NCI-H345 treated with DMSO at 0.1 percent for 48 hours (cell line): Measurements from ENCODE around the gene KRT24.

Experiments used
- DNase-seq: peaks from one replicate; lab custom pipeline; 2025; ENCODE audit not compliant: unreplicated experiment; lab: John Stamatoyannopoulos, UW

The KRT24 gene

GRCh38 chr17:40695874-40696472 lies 7.6 kb downstream of the KRT24 start:
- no peak for DNase-seq

- DNase-seq = no peak
These were observed 9.0 kb downstream of the KRT24 start for GRCh38 chr17:40694584-40694983.

- DNase-seq = no peak
These were observed 16.4 kb downstream of the KRT24 start for GRCh38 chr17:40687106-40687505.

DNA sequence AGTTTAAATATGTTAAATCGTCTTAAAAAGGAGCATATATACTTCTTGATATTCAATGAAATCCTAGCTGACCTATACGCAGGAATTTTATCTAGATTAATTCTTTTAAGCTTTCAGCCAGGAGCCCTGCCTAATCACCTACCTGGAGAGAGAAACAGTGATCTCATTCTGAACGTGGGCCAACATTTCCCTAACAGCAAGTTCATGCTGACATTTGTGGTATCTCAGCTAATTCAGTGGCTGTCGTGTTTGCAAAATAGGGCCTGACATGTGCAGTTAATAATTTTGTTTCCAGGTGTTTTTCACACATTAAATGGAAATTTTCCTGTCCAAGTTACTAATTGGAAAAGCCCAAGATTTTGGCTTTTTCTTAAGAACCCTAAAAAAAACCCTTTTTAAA lies 17.4 kb downstream of the KRT24 start:
- no peak for DNase-seq

DNA sequence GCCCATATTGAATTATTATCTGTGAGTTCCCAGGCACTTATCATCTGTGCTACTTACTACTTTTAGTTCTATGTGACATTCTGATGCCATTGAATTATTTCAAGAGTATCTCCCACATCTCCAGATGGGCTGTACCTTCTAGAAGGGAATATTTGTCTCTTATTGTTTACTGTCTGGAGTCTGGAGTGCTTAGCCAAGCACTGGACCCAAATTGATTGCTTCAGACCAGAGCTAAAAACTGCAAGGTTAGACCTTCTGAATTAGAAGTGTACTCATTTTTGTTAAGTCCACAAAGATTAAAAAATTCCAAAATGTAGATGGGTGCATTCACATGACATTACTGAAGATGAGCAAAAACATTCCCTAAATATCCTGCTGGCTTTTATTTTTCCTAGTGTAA lies 22.6 kb downstream of the KRT24 start:
- DNase-seq = no peak

DNA sequence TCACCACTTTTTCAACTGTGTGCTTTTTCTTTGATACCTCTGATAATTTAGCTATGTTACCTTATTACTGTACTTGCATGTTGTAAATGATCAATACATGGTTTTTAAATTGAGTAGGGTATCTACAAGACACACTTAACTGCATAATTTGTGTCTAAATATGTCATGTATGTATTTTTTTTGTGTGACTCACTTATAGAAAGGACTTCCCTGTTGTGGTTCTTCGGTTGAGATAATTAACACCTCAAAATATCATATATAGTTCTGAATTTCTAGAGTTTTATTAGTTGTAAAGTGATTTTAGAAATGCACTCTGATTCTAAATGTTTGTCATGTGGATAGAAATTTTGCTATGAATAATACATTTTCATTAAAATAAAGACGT lies 24.0 kb downstream of the KRT24 start:
- DNase-seq = no peak

- DNase-seq = no peak
These were observed 24.5 kb downstream of the KRT24 start for GRCh38 chr17:40678902-40679522.

DNA sequence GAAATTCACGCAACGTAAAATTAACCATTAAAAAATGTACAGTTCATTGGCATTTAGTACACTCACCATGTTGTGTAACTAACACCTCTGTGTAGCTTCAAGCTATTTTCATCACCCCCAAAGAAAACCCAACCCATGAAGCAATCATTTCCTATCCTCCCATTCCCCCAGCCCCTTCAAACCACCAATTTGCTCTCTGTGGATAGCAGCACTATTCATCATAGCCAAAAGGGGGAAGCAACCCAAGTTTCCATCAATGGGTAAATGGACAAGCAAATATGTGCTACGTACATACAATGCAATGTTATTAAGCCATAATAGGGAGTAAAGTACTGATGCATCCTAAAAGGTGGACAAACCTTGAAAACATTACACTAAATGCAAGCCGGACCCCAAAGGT lies 27.6 kb downstream of the KRT24 start:
- DNase-seq = no peak

DNA sequence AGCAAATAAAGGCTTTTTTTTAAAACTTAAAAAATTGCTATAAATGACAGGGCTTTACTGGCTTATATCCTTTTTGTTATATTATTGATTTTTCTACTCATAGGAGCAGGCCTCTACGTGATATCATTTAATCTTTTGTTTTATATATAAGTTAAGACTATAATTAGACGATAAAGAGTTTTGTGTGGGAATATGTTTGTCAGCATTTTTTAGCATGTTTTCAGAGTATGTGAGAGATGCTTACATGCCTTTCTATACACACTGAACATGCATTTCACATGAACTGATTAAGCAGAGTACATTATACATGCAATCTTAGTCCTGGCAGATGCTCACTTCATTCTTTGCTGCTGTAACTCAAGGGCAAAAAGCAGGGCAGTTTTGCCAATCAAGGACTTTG lies 30.9 kb downstream of the KRT24 start:
- no peak for DNase-seq

- DNase-seq = no peak
These were observed 32.3 kb downstream of the KRT24 start for GRCh38 chr17:40671282-40671681.

- no peak for DNase-seq
These were observed 37.2 kb downstream of the KRT24 start for GRCh38 chr17:40666331-40666730.

DNA sequence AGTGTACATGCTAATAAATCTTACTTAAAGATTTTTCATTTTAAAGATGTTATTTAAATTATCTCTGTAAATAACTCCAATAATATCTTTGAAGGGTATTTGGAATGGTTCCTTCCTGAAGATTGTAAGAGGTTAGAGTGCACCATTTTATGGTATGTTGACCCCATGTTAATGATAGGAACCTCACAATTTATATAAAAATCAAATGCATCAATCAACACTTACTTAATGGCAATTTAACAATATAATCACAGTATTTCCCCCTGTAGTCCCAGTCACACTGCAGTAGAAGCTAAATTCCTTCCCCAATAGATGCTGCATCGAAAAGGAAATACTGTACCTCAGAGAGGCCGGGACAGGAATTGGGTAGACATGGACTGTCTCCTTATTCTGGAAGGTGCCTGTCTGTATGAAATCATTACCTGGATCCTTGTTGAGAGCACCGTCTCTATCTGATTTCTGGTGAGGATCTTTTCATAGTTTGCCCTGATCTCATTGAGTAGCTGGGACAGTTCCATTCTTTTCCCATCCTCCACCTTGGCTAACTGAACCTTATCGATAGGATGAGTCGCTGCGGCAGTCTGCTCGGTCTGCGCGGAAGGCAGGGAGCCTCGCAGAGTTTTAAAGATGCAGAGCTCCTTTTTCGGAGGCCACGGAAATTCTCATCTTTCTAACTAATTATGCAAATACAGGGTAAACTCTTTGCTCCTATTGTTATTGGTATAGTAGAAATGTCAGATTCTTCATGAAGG lies 38.8 kb downstream of the KRT24 start, which contains the start of gene KRT222:
Gene KRT222, minus strand, starts transcription at position 596 of the 752 bp plus-strand sequence. Its CDS starts 78 bp downstream, at position 518.
- no peak for DNase-seq

- DNase-seq = no peak
These were observed 40.3 kb downstream of the KRT24 start for GRCh38 chr17:40663252-40663651.

- no peak for DNase-seq
These were observed 43.6 kb downstream of the KRT24 start for GRCh38 chr17:40659911-40660310.

DNA sequence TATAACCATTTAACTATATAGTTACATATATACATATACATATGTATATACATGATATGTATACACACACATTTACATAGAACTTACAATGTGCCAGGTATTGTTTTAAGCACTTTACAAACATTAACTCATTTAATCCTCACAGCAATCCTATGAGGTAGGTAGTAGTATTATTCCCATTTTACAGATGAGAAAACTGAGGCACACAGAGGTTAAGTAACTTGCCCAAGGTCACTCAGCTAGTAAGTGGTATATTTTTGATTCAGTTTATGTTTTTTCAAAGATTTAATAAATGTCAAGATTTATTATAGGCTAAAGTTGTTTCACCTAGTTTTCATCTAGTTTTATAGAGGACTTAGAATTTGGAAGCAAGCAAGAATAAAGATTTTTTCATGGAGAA lies 45.2 kb downstream of the KRT24 start:
- DNase-seq = no peak

GRCh38 chr17:40651939-40652338 lies 51.6 kb downstream of the KRT24 start:
- no peak for DNase-seq

GRCh38 chr17:40648384-40648968 lies 55.1 kb downstream of the KRT24 start:
- DNase-seq = peak; percentile 33
